ENCODE results near the gene SHB. TPM values are rescaled to one million over a fixed set of nuclear protein-coding genes. Genes with fewer than 3 reads are reported as not detected.

SHB gene, protein sequence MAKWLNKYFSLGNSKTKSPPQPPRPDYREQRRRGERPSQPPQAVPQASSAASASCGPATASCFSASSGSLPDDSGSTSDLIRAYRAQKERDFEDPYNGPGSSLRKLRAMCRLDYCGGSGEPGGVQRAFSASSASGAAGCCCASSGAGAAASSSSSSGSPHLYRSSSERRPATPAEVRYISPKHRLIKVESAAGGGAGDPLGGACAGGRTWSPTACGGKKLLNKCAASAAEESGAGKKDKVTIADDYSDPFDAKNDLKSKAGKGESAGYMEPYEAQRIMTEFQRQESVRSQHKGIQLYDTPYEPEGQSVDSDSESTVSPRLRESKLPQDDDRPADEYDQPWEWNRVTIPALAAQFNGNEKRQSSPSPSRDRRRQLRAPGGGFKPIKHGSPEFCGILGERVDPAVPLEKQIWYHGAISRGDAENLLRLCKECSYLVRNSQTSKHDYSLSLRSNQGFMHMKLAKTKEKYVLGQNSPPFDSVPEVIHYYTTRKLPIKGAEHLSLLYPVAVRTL
- 25.3 TPM for total RNA-seq
- long read RNA-seq, transcript SHB-201 (6 exons, 2,783 nt) = major isoform, 48 of 64 reads
- long read RNA-seq, partial matches to known transcripts = 4 of 64 reads
- long read RNA-seq, other reads (novel, unspliced or antisense) = 12 of 64 reads

DNA sequence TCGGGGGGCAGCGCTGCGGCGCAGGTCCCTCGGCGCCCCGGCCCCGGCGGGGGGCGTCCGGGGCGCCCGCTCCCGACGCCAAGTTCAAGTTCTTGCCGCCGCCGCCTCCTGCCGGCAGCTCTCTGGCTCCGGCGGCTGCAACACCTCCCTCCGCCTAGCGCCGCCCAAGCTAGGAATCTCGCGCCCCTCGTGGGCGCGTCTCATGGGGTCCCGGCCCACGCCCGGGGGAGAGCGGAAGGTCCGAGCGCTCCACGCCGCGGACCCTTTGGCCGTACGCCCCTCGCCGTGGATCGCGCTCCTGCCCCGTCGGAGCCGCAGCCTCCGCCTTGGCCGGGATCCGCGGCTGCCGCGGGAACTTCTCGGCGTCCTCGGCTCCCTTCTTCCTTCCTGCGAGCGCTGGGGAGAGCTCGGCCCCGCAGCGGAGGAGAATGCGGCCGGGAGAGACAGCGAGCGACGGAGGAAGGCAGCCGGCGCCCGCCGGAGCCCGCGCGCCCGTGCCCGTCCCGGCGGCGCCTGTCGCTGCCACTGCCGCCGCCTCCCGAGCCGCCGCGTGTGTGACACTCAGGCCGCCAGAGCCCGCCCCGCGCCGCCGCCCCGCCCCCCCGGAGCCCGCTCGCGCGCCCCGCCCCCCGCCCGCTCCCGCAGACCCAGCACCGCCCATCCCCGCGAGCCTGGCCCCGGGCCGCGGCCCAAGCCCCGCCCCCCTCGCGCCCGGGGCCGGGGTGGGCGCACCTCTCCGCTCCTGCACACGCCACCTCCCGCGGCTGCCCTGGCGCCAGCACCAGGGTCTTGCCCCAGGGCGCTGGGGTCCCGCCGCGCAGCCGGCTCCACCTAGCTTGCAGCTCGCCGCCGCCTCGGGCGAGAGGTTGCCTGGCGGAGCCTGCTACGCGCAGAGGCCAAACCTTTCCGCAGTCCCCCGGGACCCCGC, at the start of gene SHB:
Gene SHB (minus strand): TSS at position 527 of the 928 bp plus-strand sequence. CDS start 582 bp downstream, outside the sequence.
- H3K4me1 ChIP-seq = peaks cover 51% of the 10 kb centered on the region
- intact Hi-C loops (cut with DNase I) = no loop called here
- H3K27ac ChIP-seq = peak within 1 kb of the TSS; percentile 93
- DNase-seq = peak; percentile 91
- ATAC-seq = peak; percentile 82 to 90
- TF ChIP-seq, protein P1, sequence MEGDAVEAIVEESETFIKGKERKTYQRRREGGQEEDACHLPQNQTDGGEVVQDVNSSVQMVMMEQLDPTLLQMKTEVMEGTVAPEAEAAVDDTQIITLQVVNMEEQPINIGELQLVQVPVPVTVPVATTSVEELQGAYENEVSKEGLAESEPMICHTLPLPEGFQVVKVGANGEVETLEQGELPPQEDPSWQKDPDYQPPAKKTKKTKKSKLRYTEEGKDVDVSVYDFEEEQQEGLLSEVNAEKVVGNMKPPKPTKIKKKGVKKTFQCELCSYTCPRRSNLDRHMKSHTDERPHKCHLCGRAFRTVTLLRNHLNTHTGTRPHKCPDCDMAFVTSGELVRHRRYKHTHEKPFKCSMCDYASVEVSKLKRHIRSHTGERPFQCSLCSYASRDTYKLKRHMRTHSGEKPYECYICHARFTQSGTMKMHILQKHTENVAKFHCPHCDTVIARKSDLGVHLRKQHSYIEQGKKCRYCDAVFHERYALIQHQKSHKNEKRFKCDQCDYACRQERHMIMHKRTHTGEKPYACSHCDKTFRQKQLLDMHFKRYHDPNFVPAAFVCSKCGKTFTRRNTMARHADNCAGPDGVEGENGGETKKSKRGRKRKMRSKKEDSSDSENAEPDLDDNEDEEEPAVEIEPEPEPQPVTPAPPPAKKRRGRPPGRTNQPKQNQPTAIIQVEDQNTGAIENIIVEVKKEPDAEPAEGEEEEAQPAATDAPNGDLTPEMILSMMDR (IDR thresholded peaks at IDR 0.05) = peak; percentile 35
- peak within 1 kb of the TSS; percentile 95 for H3K4me3 ChIP-seq
- H3K9me3 ChIP-seq = no peaks in the 10 kb centered on the region
- no peaks in the 10 kb centered on the region for H3K36me3 ChIP-seq
- H3K27me3 ChIP-seq (ENCODE audit: low read depth) = no peaks in the 10 kb centered on the region

DNA sequence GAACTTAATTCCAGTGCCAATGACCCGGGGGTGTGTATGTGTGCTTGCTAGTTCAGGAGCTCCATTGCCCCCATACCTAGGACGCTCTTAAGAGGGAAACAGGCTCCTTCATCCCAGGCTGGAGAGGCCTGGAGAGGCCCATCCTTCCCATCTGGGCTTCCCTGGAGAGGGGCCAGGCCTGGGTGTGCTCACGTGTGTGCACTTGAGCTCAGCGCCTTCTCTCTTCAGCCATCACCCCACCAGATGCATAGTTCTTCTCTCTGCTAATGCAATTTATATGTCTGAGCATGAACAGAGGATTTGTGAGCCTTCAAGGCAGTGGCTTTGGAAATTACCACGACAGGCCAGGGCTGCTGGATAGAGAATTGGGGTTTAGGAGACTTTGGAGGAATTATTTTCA, 48.6 kb upstream of the SHB start:
- intact Hi-C loops (cut with DNase I) = no loop called here
- Histone ChIP-seq H3K4me3 (no peak overlapping the region), H3K4me1 (no peaks in the 10 kb centered on the region), H3K36me3 (no peaks in the 10 kb centered on the region), H3K27ac (no peak overlapping the region), H3K27me3 (ENCODE audit: low read depth) (no peaks in the 10 kb centered on the region), H3K9me3 (no peaks in the 10 kb centered on the region)
- peak in 1 of 2 donors; percentile 27 for ATAC-seq
- no peak for DNase-seq
- TF ChIP-seq, protein P1 (IDR thresholded peaks at IDR 0.05) = no peak

DNA sequence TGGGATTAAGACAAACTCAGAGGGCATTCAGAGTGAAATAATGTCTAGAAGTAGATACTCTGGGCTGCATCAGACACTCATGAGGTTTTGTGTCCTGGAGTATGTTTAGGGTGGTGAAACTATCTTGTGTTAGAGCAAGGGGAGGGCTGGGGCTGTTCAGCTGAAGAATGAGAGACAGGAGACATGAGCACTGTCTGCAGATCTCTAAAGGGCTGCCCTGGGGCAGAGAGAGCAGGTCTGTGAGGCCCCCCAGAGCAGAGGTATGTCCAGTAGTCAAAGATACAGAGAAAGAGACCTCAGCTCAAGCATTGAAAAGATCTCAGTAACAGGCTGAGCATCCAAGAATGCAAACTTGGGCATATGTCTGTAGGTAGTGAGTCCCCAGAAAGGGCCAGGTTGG, 45.9 kb upstream of the SHB start:
- DNase-seq (no peak), ATAC-seq (no peak)
- no peak overlapping the region for H3K27ac ChIP-seq
- H3K9me3 ChIP-seq = no peaks in the 10 kb centered on the region
- H3K36me3 ChIP-seq = no peaks in the 10 kb centered on the region
- TF ChIP-seq, protein P1 (IDR thresholded peaks at IDR 0.05) = no peak
- intact Hi-C loops (cut with DNase I) = no loop called here
- H3K27me3 ChIP-seq (ENCODE audit: low read depth) = no peaks in the 10 kb centered on the region
- no peak overlapping the region for H3K4me3 ChIP-seq
- no peaks in the 10 kb centered on the region for H3K4me1 ChIP-seq

DNA sequence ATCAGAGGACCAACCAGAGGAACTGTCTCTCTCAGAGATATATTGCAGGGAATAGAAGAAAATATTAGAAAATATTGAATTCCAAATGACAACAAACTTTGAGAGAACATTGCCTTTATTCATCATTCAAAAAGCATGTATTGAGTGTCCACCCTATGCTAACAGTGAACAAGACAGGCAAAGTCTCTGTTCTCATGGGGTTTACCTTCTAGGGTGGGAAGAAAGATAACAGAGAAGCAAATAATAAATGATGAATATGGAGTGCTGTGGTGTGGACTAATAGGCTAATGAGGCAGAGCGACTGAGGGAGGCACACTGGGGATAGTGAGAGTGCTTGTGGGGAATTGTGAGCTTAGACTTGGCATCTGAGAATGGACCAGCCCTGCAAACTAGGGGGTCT, 43.4 kb upstream of the SHB start:
- Histone ChIP-seq H3K4me1 (no peaks in the 10 kb centered on the region), H3K9me3 (no peaks in the 10 kb centered on the region), H3K27ac (no peak overlapping the region), H3K4me3 (no peak overlapping the region), H3K27me3 (ENCODE audit: low read depth) (no peaks in the 10 kb centered on the region), H3K36me3 (no peaks in the 10 kb centered on the region)
- TF ChIP-seq, protein P1 (IDR thresholded peaks at IDR 0.05) = no peak
- no peak for DNase-seq
- ATAC-seq = no peak
- intact Hi-C loops (cut with DNase I) = no loop called here

DNA sequence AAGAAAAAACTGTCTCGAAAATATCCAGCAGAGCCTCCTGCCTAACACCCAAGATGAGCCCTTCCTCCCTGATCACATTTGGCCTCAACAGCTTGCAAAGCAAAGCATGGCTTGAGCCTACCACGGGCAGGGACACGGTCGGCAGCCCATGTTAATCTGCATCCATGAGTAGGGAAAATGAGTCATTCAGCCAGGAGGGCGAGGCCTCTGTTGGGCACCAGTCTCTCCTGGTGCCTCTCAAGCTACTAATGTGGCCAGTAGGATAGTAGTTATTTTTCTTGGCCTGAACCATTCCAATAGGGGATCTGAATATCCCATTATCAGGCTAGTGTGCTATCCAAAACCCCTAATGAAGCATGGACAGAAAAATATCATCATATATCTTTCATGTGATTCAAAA, 43.0 kb upstream of the SHB start:
- intact Hi-C loops (cut with DNase I) = no loop called here
- DNase-seq (no peak), ATAC-seq (no peak)
- Histone ChIP-seq H3K4me1 (no peaks in the 10 kb centered on the region), H3K4me3 (no peak overlapping the region), H3K27me3 (ENCODE audit: low read depth) (no peaks in the 10 kb centered on the region), H3K27ac (no peak overlapping the region), H3K9me3 (no peaks in the 10 kb centered on the region), H3K36me3 (no peaks in the 10 kb centered on the region)
- TF ChIP-seq, protein P1 (IDR thresholded peaks at IDR 0.05) = no peak

Measured in lower lobe of right lung (tissue), 2 donors.